PC-9 (cell line): Measurements from ENCODE around the gene AADAT. TPM values are rescaled to one million over a fixed set of nuclear protein-coding genes. Genes with fewer than 3 reads are reported as not detected.

Source experiments
- BruUV-seq: library from RNA; stranded (reverse); fragments of 400-500 nt; replicated peaks from 2 replicates; lab custom pipeline; 2021; lab: Mats Ljungman, UMichigan
- CTCF ChIA-PET: fragments of 300-600 bp; sonication (Branson Sonifier 250); formaldehyde crosslinking; loops from one replicate; lab custom pipeline; 2022; ENCODE audit warnings: antibody characterized with exemption; lab: Charles Lee
- POLR2A ChIA-PET: fragments of 300-600 bp; sonication (Branson Sonifier 250); formaldehyde crosslinking; loops from one replicate; lab custom pipeline; 2022; ENCODE audit warnings: antibody characterized with exemption; ENCODE audit not compliant: unreplicated experiment; lab: Charles Lee
- DNase-seq, 2 experiments: peaks; one replicate each; pipeline versions ENCODE4 v3.0.0 to v3.0.0-alpha.2; 2015 to 2022; ENCODE audit warnings: mixed read lengths in 1 of 2
- H2AFZ ChIP-seq: fragments of 200-600 bp; sonication (generic); 2 replicates; pipeline ENCODE4 v1.8.1; 2017; ENCODE audit warnings: antibody characterized with exemption
- H3F3A ChIP-seq: fragments of 200-600 bp; sonication (generic); 2 replicates; pipeline ENCODE4 v1.8.1; 2017; ENCODE audit warnings: antibody characterized with exemption, mild to moderate bottlenecking, low read depth; ENCODE audit not compliant: insufficient read depth
- H3K27ac ChIP-seq: fragments of 200-600 bp; sonication (generic); 2 replicates; pipeline ENCODE4 v1.6.1; 2016; ENCODE audit warnings: mixed run types
- H3K27me3 ChIP-seq: fragments of 200-600 bp; sonication (generic); 2 replicates; pipeline ENCODE4 v1.6.1; 2016; ENCODE audit warnings: low read depth, mixed run types; ENCODE audit not compliant: insufficient read depth
- H3K36me3 ChIP-seq: fragments of 200-600 bp; sonication (generic); 2 replicates; pipeline ENCODE4 v1.6.1; 2016; ENCODE audit warnings: low read depth, mixed run types
- H3K4me1 ChIP-seq: fragments of 200-600 bp; sonication (generic); replicated peaks from 2 replicates; pipeline ENCODE4 v1.6.1; 2016; ENCODE audit warnings: mixed run types; ENCODE audit not compliant: insufficient read depth
- H3K4me2 ChIP-seq: fragments of 200-600 bp; sonication (generic); 2 replicates; pipeline ENCODE4 v1.6.1; 2017; ENCODE audit warnings: mixed run types
- H3K4me3 ChIP-seq: fragments of 200-600 bp; sonication (generic); 2 replicates; pipeline ENCODE4 v1.6.1; 2016; ENCODE audit warnings: mixed run types
- H3K79me2 ChIP-seq: fragments of 200-600 bp; sonication (generic); 2 replicates; pipeline ENCODE4 v1.6.1; 2017; ENCODE audit warnings: low read depth, mixed run types
- H3K9me2 ChIP-seq: fragments of 200-600 bp; sonication (generic); 2 replicates; pipeline ENCODE4 v1.8.1; 2017; ENCODE audit warnings: mild to moderate bottlenecking; ENCODE audit not compliant: insufficient read depth
- H3K9me3 ChIP-seq: fragments of 200-600 bp; sonication (generic); 2 replicates; pipeline ENCODE4 v1.8.1; 2016; ENCODE audit warnings: low read depth; ENCODE audit not compliant: insufficient read depth
- H4K20me1 ChIP-seq: fragments of 200-600 bp; sonication (generic); 2 replicates; pipeline ENCODE4 v1.8.1; 2017; ENCODE audit not compliant: insufficient read depth
- CTCF ChIP-seq: fragments of 200-600 bp; sonication (generic); conservative IDR thresholded peaks from 2 replicates; pipeline ENCODE4 v1.6.1; 2017; ENCODE audit warnings: mixed run types, antibody characterized with exemption, mild to moderate bottlenecking, moderate library complexity
- EZH2 ChIP-seq: fragments of 200-600 bp; sonication (generic); IDR thresholded peaks from 2 replicates; pipeline ENCODE4 v1.8.0; 2017; ENCODE audit warnings: antibody characterized with exemption, low read depth
- intact Hi-C: fragments of 100-400 bp; cut with micrococcal nuclease; formaldehyde crosslinking; loops from one replicate; pipeline ENCODE4 v1.10.0; 2022; ENCODE audit not compliant: unreplicated experiment
- total RNA-seq: library from RNA; stranded (reverse); gene quantifications from 2 replicates; pipeline ENCODE4 v1.2.3, GENCODE V29; 2021

The AADAT gene
- total RNA-seq, 1 experiment from 2014 or later: 2.6 TPM

- DNase-seq: no peak
- Histone ChIP-seq H3K27me3 (no peaks in the 10 kb centered on the region), H3K79me2 (no peaks in the 10 kb centered on the region), H3F3A (no peaks in the 10 kb centered on the region), H4K20me1 (no peaks in the 10 kb centered on the region), H3K9me3 (no peaks in the 10 kb centered on the region), H2AFZ (no peak overlapping the region), H3K4me3 (no peak overlapping the region), H3K9me2 (no peaks in the 10 kb centered on the region), H3K36me3 (no peaks in the 10 kb centered on the region), H3K4me1 (no peaks in the 10 kb centered on the region), H3K27ac (no peak overlapping the region), H3K4me2 (no peak overlapping the region)
- ChIA-PET CTCF (no interaction called here), POLR2A (no interaction called here)
- TF ChIP-seq EZH2: no peak
- no peak for TF ChIP-seq CTCF
- BruUV-seq: no TSS peak
- intact Hi-C loops: no loop called here
Measured at GRCh38 chr4:170110285-170110672, 20.5 kb upstream of the AADAT start.

GRCh38 chr4:170109586-170110284 lies 20.0 kb upstream of the AADAT start:
- H3K27ac ChIP-seq: no peak overlapping the region
- H3K9me2 ChIP-seq: no peaks in the 10 kb centered on the region
- POLR2A ChIA-PET: no interaction called here
- no peak for DNase-seq
- TF ChIP-seq CTCF: no peak
- TF ChIP-seq EZH2: no peak
- no peaks in the 10 kb centered on the region for H3K36me3 ChIP-seq
- H3K4me1 ChIP-seq: no peaks in the 10 kb centered on the region
- H2AFZ ChIP-seq: no peak overlapping the region
- no TSS peak for BruUV-seq
- intact Hi-C loops: no loop called here
- no peak overlapping the region for H3K4me2 ChIP-seq
- H3K27me3 ChIP-seq: no peaks in the 10 kb centered on the region
- CTCF ChIA-PET: no interaction called here
- no peaks in the 10 kb centered on the region for H4K20me1 ChIP-seq
- H3K9me3 ChIP-seq: no peaks in the 10 kb centered on the region
- no peaks in the 10 kb centered on the region for H3F3A ChIP-seq
- H3K79me2 ChIP-seq: no peaks in the 10 kb centered on the region
- no peak overlapping the region for H3K4me3 ChIP-seq

- H3K27me3 ChIP-seq: no peaks in the 10 kb centered on the region
- H3K4me1 ChIP-seq: no peaks in the 10 kb centered on the region
- CTCF ChIA-PET: no interaction called here
- H3K4me3 ChIP-seq: no peak overlapping the region
- BruUV-seq: no TSS peak
- intact Hi-C loops: no loop called here
- no peaks in the 10 kb centered on the region for H3K9me3 ChIP-seq
- no peak overlapping the region for H3K27ac ChIP-seq
- no peaks in the 10 kb centered on the region for H3F3A ChIP-seq
- H3K4me2 ChIP-seq: no peak overlapping the region
- no peaks in the 10 kb centered on the region for H4K20me1 ChIP-seq
- no peak overlapping the region for H2AFZ ChIP-seq
- no peaks in the 10 kb centered on the region for H3K79me2 ChIP-seq
- no peaks in the 10 kb centered on the region for H3K36me3 ChIP-seq
- no peak for DNase-seq
- POLR2A ChIA-PET: no interaction called here
- H3K9me2 ChIP-seq: no peaks in the 10 kb centered on the region
- TF ChIP-seq EZH2: no peak
- TF ChIP-seq CTCF: no peak
Measured at GRCh38 chr4:170106900-170107299, 17.1 kb upstream of the AADAT start.
